HEK293 (cell line): ENCODE data around the gene BATF3.

Source experiments
- CTCF ChIA-PET: fragments of 350-600 bp; formaldehyde crosslinking; extraction: SDS; loops from one replicate; lab custom pipeline; 2021; ENCODE audit warnings: antibody characterized with exemption; lab: Yijun Ruan, JAX
- POLR2A ChIA-PET: fragments of 300-600 bp; formaldehyde crosslinking; extraction: SDS; loops from one replicate; lab custom pipeline; 2020; ENCODE audit warnings: antibody characterized with exemption, inconsistent platforms; lab: Yijun Ruan, JAX
- H3K27ac ChIP-seq: fragments of 200-500 bp; sonication (Bioruptor generic); 2 replicates; pipeline ENCODE4 v1.5.1; 2014; ENCODE audit warnings: low read depth, low read length, control low read depth, inconsistent platforms; ENCODE audit errors: extremely low read depth
- H3K36me3 ChIP-seq, 2 experiments: fragments of 200-500 bp in 1 of 2; sonication (Bioruptor generic) in 1 of 2; 1 replicate in 1 of 2; 2 replicates in 1 of 2; pipeline ENCODE4 v1.5.1; 2014 to 2017; ENCODE audit warnings: inconsistent platforms in 2 of 2, low read length in 2 of 2; ENCODE audit not compliant: control insufficient read depth in 2 of 2, insufficient read depth in 1 of 2
- H3K4me1 ChIP-seq: fragments of 200-500 bp; sonication (Bioruptor generic); 2 replicates; pipeline ENCODE4 v1.5.1; 2014; ENCODE audit warnings: mild to moderate bottlenecking, low read length, inconsistent platforms; ENCODE audit not compliant: control insufficient read depth, insufficient read depth
- H3K4me3 ChIP-seq: 2 replicates; pipeline ENCODE4 v1.5.1; 2011; ENCODE audit warnings: low read depth, mild to moderate bottlenecking, control low read depth, low read length, moderate library complexity
- H3K9me3 ChIP-seq: fragments of 200-500 bp; sonication (Bioruptor generic); 2 replicates; pipeline ENCODE4 v1.5.1; 2014; ENCODE audit warnings: low read depth, low read length, inconsistent platforms; ENCODE audit not compliant: control insufficient read depth, insufficient read depth
- ATF2 ChIP-seq: fragments of 450-650 bp; formaldehyde crosslinking; IDR thresholded peaks from 2 replicates; pipeline ENCODE4 v1.5.1; 2016; ENCODE audit warnings: missing biosample characterization, missing genetic modification characterization, low read depth
- GLIS1 ChIP-seq: fragments of 450-650 bp; formaldehyde crosslinking; IDR thresholded peaks from 2 replicates; pipeline ENCODE4 v1.5.1; 2016; ENCODE audit warnings: missing biosample characterization, missing genetic modification characterization
- KLF16 ChIP-seq: fragments of 450-650 bp; formaldehyde crosslinking; IDR thresholded peaks from 2 replicates; pipeline ENCODE4 v1.5.1; 2017; ENCODE audit warnings: missing biosample characterization, missing genetic modification characterization
- SALL2 ChIP-seq: fragments of 450-650 bp; formaldehyde crosslinking; IDR thresholded peaks from 2 replicates; pipeline ENCODE4 v1.5.0; 2017; ENCODE audit warnings: missing biosample characterization, mild to moderate bottlenecking, missing genetic modification characterization, borderline replicate concordance
- YY1 ChIP-seq: fragments of 450-650 bp; formaldehyde crosslinking; IDR thresholded peaks from 2 replicates; pipeline ENCODE4 v1.5.1; 2018; ENCODE audit warnings: missing biosample characterization, missing genetic modification characterization
- ZEB2 ChIP-seq: fragments of 450-650 bp; formaldehyde crosslinking; IDR thresholded peaks from 2 replicates; pipeline ENCODE4 v1.5.1; 2016; ENCODE audit warnings: missing biosample characterization, missing genetic modification characterization
- ZNF148 ChIP-seq: fragments of 450-650 bp; formaldehyde crosslinking; IDR thresholded peaks from 2 replicates; pipeline ENCODE4 v1.5.0; 2017; ENCODE audit warnings: missing biosample characterization, missing genetic modification characterization, borderline replicate concordance
- ZNF16 ChIP-seq: fragments of 450-650 bp; formaldehyde crosslinking; IDR thresholded peaks from 2 replicates; pipeline ENCODE4 v1.5.1; 2016; ENCODE audit warnings: low read depth, missing biosample characterization, missing genetic modification characterization
- ZNF184 ChIP-seq: fragments of 450-650 bp; IDR thresholded peaks from 2 replicates; pipeline ENCODE4 v1.5.1; 2018; ENCODE audit warnings: missing biosample characterization, mild to moderate bottlenecking, missing genetic modification characterization
- ZNF239 ChIP-seq: fragments of 450-650 bp; formaldehyde crosslinking; IDR thresholded peaks from 2 replicates; pipeline ENCODE4 v1.5.1; 2016; ENCODE audit warnings: missing biosample characterization, missing genetic modification characterization
- ZNF280D ChIP-seq: fragments of 450-650 bp; formaldehyde crosslinking; IDR thresholded peaks from 2 replicates; pipeline ENCODE4 v1.5.1; 2016; ENCODE audit warnings: missing biosample characterization, missing genetic modification characterization
- ZNF311 ChIP-seq: fragments of 450-650 bp; formaldehyde crosslinking; IDR thresholded peaks from 2 replicates; pipeline ENCODE4 v1.5.1; 2017; ENCODE audit warnings: missing biosample characterization, missing genetic modification characterization, borderline replicate concordance
- ZNF416 ChIP-seq: fragments of 450-650 bp; formaldehyde crosslinking; IDR thresholded peaks from 2 replicates; pipeline ENCODE4 v1.5.1; 2016; ENCODE audit warnings: missing biosample characterization, missing genetic modification characterization
- ZNF510 ChIP-seq: fragments of 450-650 bp; formaldehyde crosslinking; IDR thresholded peaks from 2 replicates; pipeline ENCODE4 v1.5.1; 2018; ENCODE audit warnings: mild to moderate bottlenecking, missing genetic modification characterization, missing biosample characterization; ENCODE audit not compliant: insufficient replicate concordance
- ZNF514 ChIP-seq: fragments of 450-650 bp; formaldehyde crosslinking; IDR thresholded peaks from 2 replicates; pipeline ENCODE4 v1.5.1; 2016; ENCODE audit warnings: missing biosample characterization, missing genetic modification characterization
- ZNF544 ChIP-seq: fragments of 450-650 bp; formaldehyde crosslinking; IDR thresholded peaks from 2 replicates; pipeline ENCODE4 v1.5.0; 2017; ENCODE audit warnings: missing biosample characterization, missing genetic modification characterization
- ZNF585B ChIP-seq: fragments of 450-650 bp; formaldehyde crosslinking; IDR thresholded peaks from 2 replicates; pipeline ENCODE4 v1.5.1; 2016; ENCODE audit warnings: missing biosample characterization, missing genetic modification characterization
- ZNF785 ChIP-seq: fragments of 450-650 bp; formaldehyde crosslinking; IDR thresholded peaks from 2 replicates; pipeline ENCODE4 v1.5.1; 2016; ENCODE audit warnings: missing biosample characterization, missing genetic modification characterization
- ZNF843 ChIP-seq: fragments of 450-650 bp; formaldehyde crosslinking; IDR thresholded peaks from 2 replicates; pipeline ENCODE4 v1.5.1; 2016; ENCODE audit warnings: missing biosample characterization, missing genetic modification characterization
- ZSCAN16 ChIP-seq: fragments of 450-650 bp; formaldehyde crosslinking; IDR thresholded peaks from 2 replicates; pipeline ENCODE4 v1.5.1; 2016; ENCODE audit warnings: missing biosample characterization, missing genetic modification characterization
- ZSCAN18 ChIP-seq: fragments of 450-650 bp; formaldehyde crosslinking; IDR thresholded peaks from 2 replicates; pipeline ENCODE4 v1.5.1; 2016; ENCODE audit warnings: missing biosample characterization, missing genetic modification characterization
- ZSCAN4 ChIP-seq: fragments of 450-650 bp; formaldehyde crosslinking; IDR thresholded peaks from 2 replicates; pipeline ENCODE4 v1.5.1; 2017; ENCODE audit warnings: missing biosample characterization, missing genetic modification characterization
- ZSCAN5A ChIP-seq: fragments of 450-650 bp; formaldehyde crosslinking; IDR thresholded peaks from 2 replicates; pipeline ENCODE4 v1.5.1; 2016; ENCODE audit warnings: missing biosample characterization, missing genetic modification characterization

The BATF3 gene

GRCh38 chr1:212689758-212690529, 9.7 kb downstream of the BATF3 start:
- no peak overlapping the region for H3K4me3 ChIP-seq
- H3K9me3 ChIP-seq: no peaks in the 10 kb centered on the region
- ChIA-PET CTCF (interaction anchor here (0.5 to 1.0 kb wide), 4 partner anchors 12 to 1661 kb away, joined by 3 to 6 read pairs (median 3); no protein-coding TSS in a partner anchor), POLR2A (no interaction called here)
- peaks cover 0 to 10% of the 10 kb centered on the region in 2 experiments; a peak in 1 of 3 replicates for H3K36me3 ChIP-seq
- H3K27ac ChIP-seq: no peak overlapping the region
- no peaks in the 10 kb centered on the region for H3K4me1 ChIP-seq
- no peak for TF ChIP-seq ZNF843 (tag by site-specific recombination)
- TF ChIP-seq ZNF184 (tag by site-specific recombination): no peak
- TF ChIP-seq GLIS1: no peak
- no peak for TF ChIP-seq ZEB2 (tag by site-specific recombination)
- TF ChIP-seq ZSCAN4 (tag by site-specific recombination): peak; percentile 91
- no peak for TF ChIP-seq SALL2
- no peak for TF ChIP-seq ZNF785 (tag by site-specific recombination)
- TF ChIP-seq ZNF416 (tag by site-specific recombination): no peak
- TF ChIP-seq ZNF514: peak; percentile 18; the same call in 1 of the 2 replicates
- TF ChIP-seq KLF16 (tag by site-specific recombination): no peak
- TF ChIP-seq ZNF148 (tag by site-specific recombination): no peak
- peak; percentile 29; the same call in 1 of the 2 replicates for TF ChIP-seq ZNF239 (tag by site-specific recombination)
- TF ChIP-seq ZNF311: no peak
- TF ChIP-seq ZNF280D (tag by site-specific recombination): no peak
- TF ChIP-seq ZNF544 (tag by site-specific recombination): no peak
- TF ChIP-seq ZSCAN5A (tag by site-specific recombination): no peak
- no peak for TF ChIP-seq ZNF16 (tag by site-specific recombination)
- TF ChIP-seq ZNF585B (tag by site-specific recombination): no peak
- TF ChIP-seq ZNF510 (tag by site-specific recombination): no peak
- TF ChIP-seq ZSCAN18 (tag by site-specific recombination): no peak
- no peak for TF ChIP-seq YY1
- TF ChIP-seq ATF2 (tag by site-specific recombination): no peak
- TF ChIP-seq ZSCAN16 (tag by site-specific recombination): no peak
